Neural cell (in vitro differentiated cells): Measurements from ENCODE around the gene ATG2B. TPM values are rescaled to one million over a fixed set of nuclear protein-coding genes. Genes with fewer than 3 reads are reported as not detected.

Experiments
- H2AFZ ChIP-seq: fragments of 200-600, 300-800 bp; sonication (generic), shearing (Covaris generic); 2 replicates; pipeline ENCODE4 v1.6.0; 2014; ENCODE audit warnings: low read depth, mild to moderate bottlenecking, antibody characterized with exemption, low read length, moderate library complexity
- H3F3A ChIP-seq: fragments of 200-600 bp; shearing (Covaris generic); 2 replicates; pipeline ENCODE4 v1.6.1; 2016; ENCODE audit warnings: mild to moderate bottlenecking, moderate library complexity, mixed read lengths, antibody characterized with exemption, low read length; ENCODE audit not compliant: insufficient read depth, poor library complexity, severe bottlenecking
- H3K27ac ChIP-seq: fragments of 200-600, 300-800 bp; sonication (generic), shearing (Covaris generic); 2 replicates; pipeline ENCODE4 v1.5.1; 2014; ENCODE audit warnings: mild to moderate bottlenecking, low read length, moderate library complexity
- H3K27me3 ChIP-seq: fragments of 300-800, 200-600 bp; sonication (generic), shearing (Covaris generic); 2 replicates; pipeline ENCODE4 v1.6.0; 2014; ENCODE audit warnings: mild to moderate bottlenecking, low read depth, low read length, moderate library complexity; ENCODE audit not compliant: insufficient read depth
- H3K36me3 ChIP-seq: fragments of 300-800, 200-600 bp; sonication (generic), shearing (Covaris generic); 2 replicates; pipeline ENCODE4 v1.5.1; 2014; ENCODE audit warnings: mild to moderate bottlenecking, antibody characterized with exemption, low read length, moderate library complexity; ENCODE audit not compliant: insufficient read depth
- H3K4me2 ChIP-seq: fragments of 300-800, 200-600 bp; sonication (generic), shearing (Covaris generic); 2 replicates; pipeline ENCODE4 v1.6.0; 2014; ENCODE audit warnings: mild to moderate bottlenecking, low read length
- H3K4me3 ChIP-seq: fragments of 300-800, 200-600 bp; sonication (generic), shearing (Covaris generic); 2 replicates; pipeline ENCODE4 v1.5.1; 2014; ENCODE audit warnings: mild to moderate bottlenecking, low read length, moderate library complexity
- H3K79me2 ChIP-seq: fragments of 200-600 bp; shearing (Covaris generic); replicated peaks from 2 replicates; pipeline ENCODE4 v1.6.0; 2014; ENCODE audit warnings: mild to moderate bottlenecking, low read length, moderate library complexity; ENCODE audit not compliant: insufficient read depth
- H3K9ac ChIP-seq: fragments of 300-800, 200-600 bp; sonication (generic), shearing (Covaris generic); 2 replicates; pipeline ENCODE4 v1.6.1; 2016; ENCODE audit warnings: mild to moderate bottlenecking, low read length, mixed read lengths
- H3K9me2 ChIP-seq: fragments of 200-600 bp; shearing (Covaris generic); 2 replicates; pipeline ENCODE4 v1.6.1; 2016; ENCODE audit warnings: mild to moderate bottlenecking, low read length, mixed read lengths; ENCODE audit not compliant: insufficient read depth
- H3K9me3 ChIP-seq: fragments of 200-600, 300-800 bp; sonication (generic), shearing (Covaris generic); 2 replicates; pipeline ENCODE4 v1.6.1; 2016; ENCODE audit warnings: mild to moderate bottlenecking, mixed run types, low read length, moderate library complexity, mixed read lengths
- H4K20me1 ChIP-seq: fragments of 200-600 bp; shearing (Covaris generic); 2 replicates; pipeline ENCODE4 v1.6.1; 2016; ENCODE audit warnings: mild to moderate bottlenecking, mixed run types; ENCODE audit not compliant: insufficient read depth
- CTCF ChIP-seq: fragments of 450-650 bp; IDR thresholded peaks from 2 replicates; pipeline ENCODE4 v1.5.1; 2014; ENCODE audit warnings: antibody characterized with exemption, mild to moderate bottlenecking, moderate library complexity; ENCODE audit not compliant: poor library complexity, severe bottlenecking
- EP300 ChIP-seq: fragments of 450-650 bp; conservative IDR thresholded peaks from 2 replicates; pipeline ENCODE4 v1.6.1; 2014; ENCODE audit warnings: antibody characterized with exemption, mild to moderate bottlenecking, moderate library complexity; ENCODE audit not compliant: poor library complexity, severe bottlenecking
- EZH2 ChIP-seq: fragments of 200-600, 300-800 bp; shearing (Covaris generic), sonication (generic); IDR thresholded peaks from 2 replicates; pipeline ENCODE4 v1.6.1; 2014; ENCODE audit warnings: antibody characterized with exemption, low read length, borderline replicate concordance, mild to moderate bottlenecking; ENCODE audit not compliant: insufficient read depth, poor library complexity, severe bottlenecking
- MXI1 ChIP-seq: fragments of 450-650 bp; conservative IDR thresholded peaks from 2 replicates; pipeline ENCODE4 v1.6.1; 2014; ENCODE audit warnings: antibody characterized with exemption, mild to moderate bottlenecking; ENCODE audit not compliant: poor library complexity, severe bottlenecking
- POLR2AphosphoS5 ChIP-seq: IDR thresholded peaks from 2 replicates; pipeline ENCODE4 v1.6.1; 2012
- RAD21 ChIP-seq: fragments of 450-650 bp; conservative IDR thresholded peaks from 2 replicates; pipeline ENCODE4 v1.6.1; 2014; ENCODE audit warnings: antibody characterized with exemption, mild to moderate bottlenecking, moderate library complexity
- REST ChIP-seq: IDR thresholded peaks from 2 replicates; pipeline ENCODE4 v1.6.1; 2012; ENCODE audit warnings: borderline replicate concordance
- SMC3 ChIP-seq: fragments of 450-650 bp; conservative IDR thresholded peaks from 2 replicates; pipeline ENCODE4 v1.6.1; 2014; ENCODE audit warnings: antibody characterized with exemption, mild to moderate bottlenecking, moderate library complexity; ENCODE audit not compliant: poor library complexity
- TAF1 ChIP-seq: IDR thresholded peaks from 2 replicates; pipeline ENCODE4 v1.6.1; 2012; ENCODE audit warnings: low read depth
- polyA plus RNA-seq: library from polyadenylated mRNA; depleted of rRNA; stranded (reverse); fragments of >200 nt; gene quantifications from 2 replicates; pipeline ENCODE4 v1.2.3, GENCODE V29; 2014

ATG2B gene
- polyA plus RNA-seq, 1 donor from 2014 or later, result 16.2 TPM

- H3K4me2 ChIP-seq, result no peak overlapping the region
- no peaks in the 10 kb centered on the region for H3K79me2 ChIP-seq
- H3K4me3 ChIP-seq, result no peak overlapping the region
- H2AFZ ChIP-seq, result no peak overlapping the region
- no peaks in the 10 kb centered on the region for H3K9me2 ChIP-seq
- no peaks in the 10 kb centered on the region for H3K27me3 ChIP-seq
- no peak overlapping the region for H3K27ac ChIP-seq
- H3K9me3 ChIP-seq, result no peaks in the 10 kb centered on the region
- no peak overlapping the region for H3K9ac ChIP-seq
- no peaks in the 10 kb centered on the region for H3K36me3 ChIP-seq
- no peaks in the 10 kb centered on the region for H3F3A ChIP-seq
- no peak for TF ChIP-seq POLR2AphosphoS5
- no peak for TF ChIP-seq MXI1
- TF ChIP-seq REST, result no peak
- TF ChIP-seq SMC3, result no peak
- TF ChIP-seq TAF1, result no peak
- TF ChIP-seq CTCF, result no peak
- no peak for TF ChIP-seq EP300
- no peak for TF ChIP-seq EZH2
- TF ChIP-seq RAD21, result no peak
- no peaks in the 10 kb centered on the region for H4K20me1 ChIP-seq
Measured at GRCh38 chr14:96231526-96232130, 131.5 kb downstream of the ATG2B start.

GRCh38 chr14:96231056-96231455, 132.1 kb downstream of the ATG2B start:
- Histone ChIP-seq H3K4me3 (no peak overlapping the region), H3K4me2 (no peak overlapping the region), H3K9me3 (no peaks in the 10 kb centered on the region), H3K36me3 (no peaks in the 10 kb centered on the region), H3K27ac (no peak overlapping the region), H3K9ac (no peak overlapping the region), H3K9me2 (no peaks in the 10 kb centered on the region), H3K27me3 (no peaks in the 10 kb centered on the region), H4K20me1 (no peaks in the 10 kb centered on the region), H3F3A (no peaks in the 10 kb centered on the region), H3K79me2 (no peaks in the 10 kb centered on the region), H2AFZ (no peak overlapping the region)
- TF ChIP-seq REST (no peak), POLR2AphosphoS5 (no peak), EZH2 (no peak), EP300 (no peak), CTCF (no peak), RAD21 (no peak), TAF1 (no peak), MXI1 (no peak), SMC3 (no peak)
